HUES6 (cell line): ENCODE measurements around the gene RPLP2.

Experiments
- H3K27ac ChIP-seq: 2 replicates; pipeline ENCODE4 v1.7.0; 2013; ENCODE audit warnings: low read depth, mild to moderate bottlenecking, low read length, inconsistent platforms
- H3K27me3 ChIP-seq: 2 replicates; pipeline ENCODE4 v1.6.1; 2013; ENCODE audit warnings: low read length; ENCODE audit not compliant: control insufficient read depth, insufficient read depth
- H3K36me3 ChIP-seq: 2 replicates; pipeline ENCODE4 v1.6.1; 2013; ENCODE audit warnings: low read length; ENCODE audit not compliant: control insufficient read depth, insufficient read depth
- H3K4me1 ChIP-seq: 2 replicates; pipeline ENCODE4 v1.6.1; 2013; ENCODE audit warnings: low read length; ENCODE audit not compliant: control insufficient read depth, insufficient read depth
- H3K4me3 ChIP-seq: 2 replicates; pipeline ENCODE4 v1.5.1; 2013; ENCODE audit warnings: low read depth, low read length
- H3K9ac ChIP-seq: one replicate; pipeline ENCODE4 v1.6.1; 2013; ENCODE audit warnings: mild to moderate bottlenecking, low read length
- H3K9me3 ChIP-seq: 2 replicates; pipeline ENCODE4 v1.6.1; 2013; ENCODE audit warnings: low read depth, low read length; ENCODE audit not compliant: control insufficient read depth, insufficient read depth

RPLP2 gene

DNA sequence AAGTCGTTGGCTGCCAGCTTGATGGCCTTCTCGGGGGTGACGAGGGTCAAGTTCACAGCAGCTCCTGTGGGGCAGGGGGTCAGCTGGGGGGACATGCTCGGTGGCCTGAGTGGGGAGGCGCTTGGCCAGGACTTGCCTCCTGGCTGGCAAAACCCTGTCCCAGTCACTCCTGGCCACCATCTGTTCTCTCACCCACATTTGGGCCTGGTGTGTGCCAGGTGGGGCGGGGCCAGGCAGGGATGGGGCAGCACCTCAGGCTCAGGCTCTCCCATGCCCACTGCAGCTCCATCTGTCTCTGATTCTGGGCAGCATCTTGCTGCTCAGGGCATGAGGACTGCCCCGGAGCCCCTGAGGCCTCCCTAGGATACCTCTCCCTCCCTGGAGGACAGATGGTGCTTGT lies 16.2 kb upstream of the RPLP2 start:
- peaks cover 4% of the 10 kb centered on the region; the same call in 1 of the 2 replicates for H3K27me3 ChIP-seq
- no peak overlapping the region for H3K9ac ChIP-seq
- H3K4me3 ChIP-seq: no peak overlapping the region
- no peaks in the 10 kb centered on the region for H3K9me3 ChIP-seq
- H3K27ac ChIP-seq: no peak overlapping the region
- H3K36me3 ChIP-seq: peaks cover 12% of the 10 kb centered on the region; the same call in 1 of the 2 replicates
- H3K4me1 ChIP-seq: peaks cover 28% of the 10 kb centered on the region

DNA sequence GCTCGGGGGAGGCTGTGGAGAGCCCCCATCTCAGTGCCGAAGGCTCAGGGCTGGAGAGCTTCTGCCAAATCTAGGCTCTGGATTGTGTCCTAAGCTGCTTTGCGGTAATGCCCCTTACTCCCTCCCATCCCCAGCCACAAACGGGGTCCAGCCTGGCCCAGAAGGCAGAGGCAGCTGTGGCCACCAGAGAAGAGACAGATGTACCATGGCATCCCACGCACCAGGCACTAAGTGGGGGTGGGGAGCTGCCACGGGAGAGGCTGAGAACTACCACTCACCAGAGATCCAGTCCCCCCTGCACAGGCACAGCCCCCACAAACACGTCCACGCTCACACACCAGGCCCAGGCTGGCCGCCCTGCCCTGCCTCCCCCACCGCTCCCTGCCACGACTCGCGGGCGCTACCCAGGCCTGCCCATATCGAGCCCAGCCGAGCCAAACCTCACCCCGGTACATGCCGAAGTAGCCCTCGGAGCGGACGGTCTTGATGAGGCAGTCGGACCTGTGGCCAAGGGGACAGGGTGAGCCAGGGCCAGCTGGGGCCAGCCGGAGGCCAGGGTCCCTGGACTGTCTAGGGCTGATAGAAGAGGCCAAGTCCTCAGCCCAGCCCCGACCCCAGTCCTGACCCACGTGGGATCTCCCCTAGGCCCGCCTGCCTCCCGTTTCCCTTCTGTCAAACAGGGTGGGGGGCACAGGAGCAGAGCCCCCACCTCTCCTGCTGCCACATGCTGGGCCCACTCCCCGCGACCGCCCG lies 15.6 kb upstream of the RPLP2 start:
- H3K4me1 ChIP-seq: peaks cover 28% of the 10 kb centered on the region
- peaks cover 17% of the 10 kb centered on the region for H3K36me3 ChIP-seq
- peaks cover 4% of the 10 kb centered on the region; the same call in 1 of the 2 replicates for H3K27me3 ChIP-seq
- H3K27ac ChIP-seq: no peak overlapping the region
- no peak overlapping the region for H3K4me3 ChIP-seq
- H3K9me3 ChIP-seq: no peaks in the 10 kb centered on the region
- H3K9ac ChIP-seq: no peak overlapping the region

DNA sequence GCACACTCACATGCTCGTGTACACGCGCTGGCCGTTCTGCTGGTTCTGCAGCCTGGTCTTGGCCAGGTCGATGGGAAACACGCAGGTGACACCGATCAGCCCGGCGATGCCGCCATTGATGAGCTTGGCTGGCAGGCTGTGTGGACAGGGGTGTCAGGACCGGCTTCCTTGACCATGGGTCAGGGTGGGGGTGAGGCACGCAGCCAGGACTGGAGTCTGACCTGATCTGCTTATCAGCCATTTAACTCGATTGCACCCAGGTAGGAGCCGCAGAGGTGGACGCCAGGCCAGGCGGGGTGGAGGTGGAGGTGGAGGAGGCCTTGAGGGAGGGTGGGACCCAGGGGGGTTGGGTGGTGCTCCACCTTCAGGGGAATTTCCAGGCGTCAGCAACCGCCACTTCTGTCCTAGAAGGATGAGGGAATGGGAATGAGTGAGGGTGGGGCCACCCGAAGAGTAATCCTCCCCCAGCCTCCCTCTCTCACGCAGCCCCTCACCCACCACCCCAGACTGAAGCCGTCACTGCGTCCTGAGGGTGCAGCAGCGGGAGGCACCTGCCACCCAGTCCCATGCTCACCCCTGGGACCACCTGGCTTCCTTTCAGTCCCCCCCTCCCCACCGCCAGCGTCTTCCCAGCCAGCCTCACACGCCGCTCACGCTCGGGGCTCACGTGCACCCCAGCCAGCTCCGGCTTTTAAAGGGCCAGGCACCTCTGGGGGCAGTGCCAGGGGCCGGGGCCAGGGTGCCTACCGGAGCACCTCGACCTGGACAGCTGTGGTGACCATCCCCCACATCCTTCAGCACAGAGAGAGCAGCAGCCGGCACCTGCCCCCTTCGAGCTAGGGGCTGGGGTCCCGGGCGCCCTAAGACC lies 14.8 kb upstream of the RPLP2 start:
- Histone ChIP-seq H3K4me1 (peaks cover 28% of the 10 kb centered on the region), H3K27ac (no peak overlapping the region), H3K4me3 (no peak overlapping the region), H3K9me3 (no peaks in the 10 kb centered on the region), H3K9ac (peak overlapping the region; percentile 19), H3K27me3 (no peaks in the 10 kb centered on the region), H3K36me3 (peaks cover 25% of the 10 kb centered on the region)

DNA sequence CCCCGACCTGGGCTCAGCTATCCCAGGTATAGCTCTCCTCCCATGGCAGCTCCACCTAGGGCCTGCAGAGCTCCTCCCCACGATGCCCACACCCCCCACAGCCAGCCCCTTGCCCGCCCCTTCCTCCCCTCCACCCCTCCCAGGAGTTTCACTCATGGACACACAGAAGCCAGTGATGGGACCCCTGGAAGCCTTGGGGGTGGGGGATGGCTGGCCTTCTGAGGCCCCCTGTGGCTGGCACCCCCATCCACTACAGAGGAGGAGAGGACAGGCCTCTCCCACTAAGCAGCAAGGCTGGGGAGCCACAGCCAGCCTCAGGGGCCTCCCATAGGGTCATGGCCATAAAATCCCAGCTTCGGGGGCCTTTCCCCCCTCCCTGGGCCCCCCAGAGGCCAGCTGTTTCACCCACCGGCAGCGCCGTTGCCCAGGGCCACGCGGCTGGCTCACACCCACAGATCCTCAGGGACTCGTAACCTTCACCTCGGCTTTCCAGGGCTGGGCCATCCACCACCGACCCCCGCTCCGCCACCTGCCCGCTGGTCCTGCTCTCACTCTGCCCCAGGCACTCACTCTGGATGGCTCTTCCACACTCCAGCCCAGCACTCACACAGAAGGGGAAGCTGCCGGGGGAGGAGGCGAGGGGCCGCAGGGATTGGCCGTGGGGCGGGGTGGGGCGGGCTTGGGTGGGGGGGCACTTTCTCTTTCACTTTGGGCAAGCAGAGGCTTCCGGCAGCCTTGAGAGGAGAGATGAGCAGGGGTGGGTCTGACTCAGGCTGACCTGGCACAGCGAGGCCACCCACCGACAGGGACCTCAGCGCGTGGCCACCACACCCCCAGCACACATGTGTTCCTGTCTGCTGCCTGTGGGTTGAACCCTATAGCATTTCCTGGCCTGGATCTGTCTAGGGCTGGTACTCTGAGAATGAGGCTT lies 13.9 kb upstream of the RPLP2 start:
- Histone ChIP-seq H3K27ac (no peak overlapping the region), H3K27me3 (no peaks in the 10 kb centered on the region), H3K36me3 (peaks cover 33% of the 10 kb centered on the region), H3K4me3 (peak overlapping the region; percentile 98; the same call in 1 of the 2 replicates), H3K4me1 (peaks cover 22% of the 10 kb centered on the region), H3K9ac (no peak overlapping the region), H3K9me3 (no peaks in the 10 kb centered on the region)

DNA sequence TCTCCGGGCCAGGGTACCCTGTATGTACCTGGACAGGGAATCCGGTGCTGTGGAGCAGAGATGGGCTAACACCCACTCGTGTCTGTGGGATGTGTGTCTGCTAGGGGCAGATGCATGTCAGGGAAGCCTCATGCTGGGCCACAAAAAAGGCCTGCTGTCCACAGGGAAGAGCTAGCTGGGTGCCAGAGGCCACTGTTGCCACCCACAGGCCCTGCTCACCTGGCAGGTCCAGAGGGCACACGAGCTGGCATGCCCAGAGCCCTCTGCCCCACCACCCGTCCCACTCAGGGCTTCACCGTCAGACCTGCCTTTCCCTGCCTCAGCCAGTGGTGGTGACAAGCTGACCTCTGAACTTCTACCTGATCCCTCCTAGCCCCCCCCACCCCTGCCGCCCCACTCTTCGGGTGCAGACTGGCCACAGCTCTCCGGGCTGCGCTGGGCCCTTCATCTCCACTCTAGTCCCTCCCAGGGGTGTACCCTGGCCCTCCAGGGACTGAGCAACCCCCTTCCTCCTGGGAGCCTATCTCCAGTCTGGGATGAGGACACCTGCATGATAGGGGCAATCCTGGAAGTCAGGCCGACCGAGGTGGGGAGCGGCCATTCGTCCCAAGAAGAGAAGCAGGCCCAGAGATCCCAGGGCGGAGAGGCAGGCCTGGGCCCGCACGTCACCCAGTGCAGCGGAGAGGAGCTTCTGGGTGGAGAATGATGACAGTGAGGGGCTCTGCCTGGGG lies 13.0 kb upstream of the RPLP2 start:
- peak overlapping the region; percentile 98 for H3K4me3 ChIP-seq
- H3K36me3 ChIP-seq: peaks cover 41% of the 10 kb centered on the region
- H3K9ac ChIP-seq: peak overlapping the region; percentile 88
- H3K27ac ChIP-seq: no peak overlapping the region
- H3K4me1 ChIP-seq: peaks cover 19% of the 10 kb centered on the region
- no peaks in the 10 kb centered on the region for H3K27me3 ChIP-seq
- H3K9me3 ChIP-seq: no peaks in the 10 kb centered on the region

DNA sequence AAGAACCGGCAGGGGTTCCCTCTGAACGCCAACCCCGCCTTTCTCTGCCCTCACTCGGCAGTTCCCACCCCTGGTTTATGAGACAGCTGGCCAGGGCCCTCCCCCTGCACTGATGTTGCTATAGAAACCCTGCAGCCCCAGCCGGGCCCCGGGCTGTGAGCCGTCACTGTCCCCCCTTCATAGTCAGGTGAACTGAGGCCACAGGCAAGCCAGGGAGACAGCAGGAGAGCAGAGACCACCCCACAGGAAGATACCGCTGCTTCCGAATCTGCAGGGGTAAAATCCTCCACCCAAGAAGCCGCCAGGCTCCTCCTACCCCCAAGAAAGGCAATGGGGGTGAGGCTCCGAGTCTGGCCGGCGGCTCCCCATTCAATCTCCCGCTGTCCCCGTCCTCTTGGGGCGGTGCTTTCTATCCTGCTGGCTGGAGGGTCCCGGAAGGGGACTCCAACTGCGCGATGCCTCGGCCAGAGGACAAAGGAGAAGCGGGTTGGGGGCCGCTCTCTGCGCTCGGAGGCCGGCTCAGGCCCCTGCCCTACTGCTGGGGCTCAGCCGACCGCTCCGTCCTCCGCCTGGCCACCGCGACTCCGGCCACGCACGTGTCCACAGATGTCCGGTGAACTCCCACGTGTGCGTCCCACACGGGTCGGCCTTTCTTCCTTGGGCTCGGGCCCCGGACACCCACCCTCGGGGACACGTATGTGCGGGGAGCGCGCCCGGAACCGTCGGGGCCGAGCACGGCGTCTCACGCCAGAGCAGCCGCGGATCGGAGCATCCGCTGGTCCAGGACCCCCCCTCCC lies 12.3 kb upstream of the RPLP2 start:
- Histone ChIP-seq H3K36me3 (peaks cover 49% of the 10 kb centered on the region), H3K9me3 (no peaks in the 10 kb centered on the region), H3K27me3 (no peaks in the 10 kb centered on the region), H3K4me1 (peaks cover 19% of the 10 kb centered on the region), H3K27ac (peak overlapping the region; percentile 72; the same call in 1 of the 2 replicates), H3K9ac (peak overlapping the region; percentile 88), H3K4me3 (peak overlapping the region; percentile 98)

DNA sequence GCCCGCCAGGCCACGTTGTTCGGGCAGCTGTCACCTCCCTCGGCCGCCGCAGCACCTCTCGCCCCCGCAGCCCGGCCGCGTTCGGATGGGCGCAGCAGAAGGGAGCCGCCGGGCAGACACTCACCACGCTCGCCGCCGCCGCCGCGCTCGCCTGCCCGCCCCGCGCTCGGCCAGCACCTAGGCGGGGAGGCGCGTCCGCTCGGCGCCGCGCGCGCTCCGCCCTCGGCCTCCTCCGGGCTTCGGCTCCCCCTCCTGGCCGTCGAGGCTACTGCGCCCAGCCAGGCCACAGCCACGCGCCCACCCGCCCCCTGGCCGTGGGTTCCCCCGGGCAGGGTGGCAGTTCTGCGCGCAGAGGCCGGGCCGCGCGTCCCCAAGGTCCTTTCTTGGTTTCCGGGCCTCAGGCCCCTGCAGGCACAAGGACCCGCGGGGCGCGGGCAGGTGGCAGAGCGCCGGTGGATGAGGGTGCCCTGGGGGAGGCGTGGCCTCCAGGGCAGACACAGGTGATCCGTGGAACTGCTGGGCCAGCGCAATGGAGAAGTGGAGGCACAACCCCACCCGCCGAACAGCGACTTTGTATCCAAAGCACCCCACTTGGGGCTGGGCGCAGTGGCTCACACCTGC lies 11.6 kb upstream of the RPLP2 start, which contains the start of gene SLC25A22:
Gene SLC25A22 (minus strand): TSS at position 189 of the 621 bp plus-strand sequence. CDS start 3,275 bp downstream, outside the sequence.
- Histone ChIP-seq H3K4me1 (peaks cover 19% of the 10 kb centered on the region), H3K36me3 (peaks cover 56% of the 10 kb centered on the region), H3K9ac (peak within 1 kb of the TSS; percentile 88)

DNA sequence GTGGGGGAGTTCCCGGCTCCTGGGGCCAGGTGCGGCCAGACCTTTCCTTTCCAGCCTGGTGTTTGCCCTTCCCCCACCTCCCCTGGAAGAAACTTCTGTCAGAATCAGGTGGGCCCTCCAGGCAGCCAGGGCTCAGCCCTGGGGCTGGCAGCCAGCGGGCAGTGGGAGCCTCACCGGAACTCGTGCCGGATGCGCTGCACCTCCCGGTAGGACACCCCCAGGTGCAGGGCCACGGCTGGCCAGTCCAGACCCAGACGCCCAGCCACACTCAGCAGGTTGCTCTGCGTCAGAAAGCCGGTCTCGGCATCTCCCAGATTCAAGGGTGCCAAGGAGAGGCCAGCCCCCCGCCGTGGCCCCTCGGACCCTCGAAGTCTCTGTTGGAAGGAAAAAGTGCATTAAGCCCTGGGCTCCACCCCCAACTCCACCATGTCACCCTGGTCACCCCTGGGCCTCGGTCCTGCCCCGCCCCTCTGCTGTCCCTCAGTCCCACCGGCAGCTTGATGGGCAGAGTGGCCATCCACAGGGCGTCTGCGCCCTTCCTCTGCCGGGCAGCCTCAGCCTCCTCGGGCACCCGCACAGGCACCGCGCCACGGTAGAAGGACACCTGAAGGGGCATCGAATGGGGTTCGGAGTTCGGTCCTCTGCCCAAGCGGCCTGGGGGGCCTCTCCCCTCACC lies 10.0 kb upstream of the RPLP2 start:
- Histone ChIP-seq H3K27ac (no peak overlapping the region), H3K9me3 (no peaks in the 10 kb centered on the region)

More for the DNA sequence above, 11.6 kb upstream of the RPLP2 start, which contains the start of gene SLC25A22:
- H3K27me3 ChIP-seq: no peaks in the 10 kb centered on the region
- H3K4me3 ChIP-seq: peak within 1 kb of the TSS; percentile 98
- peak within 1 kb of the TSS; percentile 72; the same call in 1 of the 2 replicates for H3K27ac ChIP-seq
- no peaks in the 10 kb centered on the region for H3K9me3 ChIP-seq

DNA sequence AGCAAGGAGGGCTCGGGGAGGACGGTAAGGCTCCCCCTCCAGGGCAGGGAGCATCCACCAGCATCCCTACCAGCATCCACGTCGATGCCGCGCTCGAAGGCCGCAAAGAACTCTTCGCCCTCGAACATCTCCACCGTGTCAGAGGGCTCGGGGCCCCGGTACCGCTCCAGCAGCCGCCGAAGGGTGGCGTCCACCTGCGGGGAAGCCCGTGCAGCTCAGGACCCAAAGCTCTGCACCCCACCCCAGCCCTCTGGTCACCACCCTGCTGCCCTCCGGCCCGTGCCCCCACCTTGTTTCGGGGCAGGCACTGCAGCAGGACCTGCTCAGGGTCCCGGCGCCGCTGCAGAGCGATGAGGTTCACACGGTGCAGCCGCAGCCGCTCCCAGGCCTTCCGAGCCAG lies 9.3 kb upstream of the RPLP2 start:
- no peak overlapping the region for H3K4me3 ChIP-seq
- no peak overlapping the region for H3K9ac ChIP-seq
- peaks cover 46% of the 10 kb centered on the region for H3K36me3 ChIP-seq
- no peak overlapping the region for H3K27ac ChIP-seq
- H3K9me3 ChIP-seq: no peaks in the 10 kb centered on the region
- H3K27me3 ChIP-seq: no peaks in the 10 kb centered on the region
- H3K4me1 ChIP-seq: peaks cover 26% of the 10 kb centered on the region

More for the DNA sequence above, 10.0 kb upstream of the RPLP2 start:
- Histone ChIP-seq H3K27me3 (no peaks in the 10 kb centered on the region), H3K4me1 (peaks cover 32% of the 10 kb centered on the region), H3K9ac (no peak overlapping the region), H3K4me3 (no peak overlapping the region), H3K36me3 (peaks cover 46% of the 10 kb centered on the region)
